HG02970 (cell line): ENCODE data around the gene HNRNPCL2.
"Not testable (repeated sequence)": the region's sequence is repeated elsewhere in the genome, so short reads cannot be mapped to it uniquely, and the experiment has no call there.

ENCODE experiments used
- ATAC-seq: cut with Tn5 transposase; IDR thresholded peaks from one replicate; pipeline ENCODE4 v1.9.1; 2021; ENCODE audit warnings: mild to moderate bottlenecking, moderate library complexity, moderate number of reproducible peaks; ENCODE audit not compliant: unreplicated experiment, low FRiP score

Gene HNRNPCL2

GRCh38 chr1:13116754-13117153 lies at the start of gene HNRNPCL2:
Gene HNRNPCL2 (minus strand): TSS chr1:13116854. CDS start chr1:13116400, 454 bp downstream.
- ATAC-seq: not testable (repeated sequence)

DNA sequence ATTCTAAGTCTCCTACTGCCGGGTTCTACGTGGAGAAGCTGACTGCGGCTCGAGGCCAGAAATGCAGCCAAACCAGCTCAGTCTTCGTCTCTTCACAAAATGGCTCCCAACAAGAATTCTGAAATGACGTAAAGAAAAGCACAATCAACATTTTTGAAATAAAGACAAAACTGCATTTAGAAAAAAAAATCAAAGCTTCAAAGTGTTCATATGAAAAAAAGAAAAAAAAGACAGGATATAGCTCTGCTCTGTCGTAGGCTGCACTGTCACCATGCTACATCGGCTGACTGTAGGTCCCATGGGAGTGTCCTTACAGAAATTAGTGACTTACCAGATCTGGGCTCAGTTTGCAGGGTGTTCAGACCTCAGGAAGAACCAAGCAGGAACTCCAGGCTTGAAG lies 48.9 kb upstream of the HNRNPCL2 start, which contains the start of gene HNRNPCL4:
Gene HNRNPCL4, minus strand, starts transcription at position 101 of the 400 bp plus-strand sequence. CDS start 164 bp downstream, outside the sequence.
- ATAC-seq: not testable (repeated sequence)

- ATAC-seq: not testable (repeated sequence)
Measured at GRCh38 chr1:13155909-13156308, 39.3 kb upstream of the HNRNPCL2 start, which contains the start of gene PRAMEF26. Gene PRAMEF26 (minus strand): TSS chr1:13156009. CDS start chr1:13153095, 2,914 bp downstream.

GRCh38 chr1:13070474-13070873 lies 46.2 kb downstream of the HNRNPCL2 start, which contains the start of gene PRAMEF25:
Gene PRAMEF25 (plus strand): TSS chr1:13070774. CDS start chr1:13073694, 2,920 bp downstream.
- not testable (repeated sequence) for ATAC-seq
